K562 (cell line): ENCODE data around the gene HIPK2. TPM values are rescaled to one million over a fixed set of nuclear protein-coding genes. Genes with fewer than 3 reads are reported as not detected.

Source experiments
- C11orf30 ChIP-seq: fragments of 450-650 bp; IDR thresholded peaks from 2 replicates; pipeline ENCODE4 v1.6.1; 2016; ENCODE audit warnings: low read depth, mild to moderate bottlenecking
- MGA ChIP-seq: fragments of 450-650 bp; IDR thresholded peaks from 2 replicates; pipeline ENCODE4 v1.6.1; 2016; ENCODE audit warnings: mild to moderate bottlenecking, moderate library complexity
- NR3C1 ChIP-seq: sonication (generic); formaldehyde crosslinking; IDR thresholded peaks from 2 replicates; pipeline ENCODE4 v1.8.1; 2022; ENCODE audit warnings: missing genetic modification reagents
- NRF1 ChIP-seq, 2 experiments: fragments of 450-650 bp; IDR thresholded peaks in 1 of 2; conservative IDR thresholded peaks in 1 of 2; 2 replicates each; pipeline ENCODE4 v1.6.1; 2014; ENCODE audit warnings: mild to moderate bottlenecking in 2 of 2
- RBM15 ChIP-seq: fragments of 200-400 bp; formaldehyde crosslinking; IDR thresholded peaks from 2 replicates; pipeline ENCODE4 v1.6.1; 2018; ENCODE audit warnings: mild to moderate bottlenecking, low read length, moderate library complexity; ENCODE audit not compliant: insufficient read depth
- TCF7L2 ChIP-seq: fragments of 150-350 bp; IDR thresholded peaks from 2 replicates; pipeline ENCODE4 v1.6.1; 2016; ENCODE audit warnings: low read depth, mild to moderate bottlenecking, low read length, moderate library complexity
- YBX1 ChIP-seq: fragments of 450-650 bp; IDR thresholded peaks from 2 replicates; pipeline ENCODE4 v1.7.1; 2016; ENCODE audit warnings: mild to moderate bottlenecking
- ZBTB17 ChIP-seq: fragments of 450-650 bp; formaldehyde crosslinking; IDR thresholded peaks from 2 replicates; pipeline ENCODE4 v1.4.0; 2020; ENCODE audit warnings: mild to moderate bottlenecking
- ZBTB8A ChIP-seq: fragments of 450-650 bp; IDR thresholded peaks from 2 replicates; pipeline ENCODE4 v1.6.1; 2018; ENCODE audit warnings: mild to moderate bottlenecking, moderate library complexity; ENCODE audit not compliant: partially characterized antibody
- ZNF143 ChIP-seq: sonication (generic); formaldehyde crosslinking; IDR thresholded peaks from 2 replicates; pipeline ENCODE4 v1.9.0; 2022; ENCODE audit warnings: mild to moderate bottlenecking, missing genetic modification reagents
- polyA plus RNA-seq, 8 experiments: library from polyadenylated mRNA; depleted of rRNA in 4 of 8; stranded (reverse) in 5 of 8; unstranded in 3 of 8; fragments of >200 nt; fragmentation: Nextera tagmentation in 2 of 8; fragmentation: Illumina TruSeq in 1 of 8; extraction: Ambion mirVana in 2 of 8; extraction: Trizol in 1 of 8; gene quantifications; 2 replicates each; pipeline versions ENCODE4 v1.2.1 to v1.2.3, GENCODE V29; 2011 to 2014; ENCODE audit warnings: inconsistent platforms in 1 of 8, missing spikeins in 1 of 8
- total RNA-seq, 7 experiments: library from RNA; depleted of rRNA in 6 of 7; stranded (reverse); fragments of >200 nt in 6 of 7; fragmentation: Illumina TruSeq in 2 of 7; extraction: Trizol in 2 of 7; gene quantifications; 2 replicates each; pipeline versions ENCODE4 v1.2.1 to v1.2.3, GENCODE V29; 2011 to 2021; ENCODE audit warnings: low replicate concordance in 1 of 7
- TF ChIP-seq, protein P1 (sequence below): fragments of 200-800 bp; sonication (Bioruptor generic); IDR thresholded peaks from 2 replicates; pipeline ENCODE4 v1.6.1; 2016; ENCODE audit warnings: missing genetic modification characterization, missing compliant biosample characterization

Gene HIPK2
- total and polyA plus RNA-seq, 9 of the 15 experiments (the other 6 are each of a cell fraction or from before 2014, with no cell fraction given), result 0.69 to 19.8 (median 5.1) TPM

- peak; percentile 71 for TF ChIP-seq MGA
- no peak for TF ChIP-seq NR3C1 (CRISPR knock-in tag)
- no peak for TF ChIP-seq ZNF143 (CRISPR knock-in tag)
- TF ChIP-seq RBM15, result no peak
- peak; percentile 66; the same call in 1 of the 2 replicates for TF ChIP-seq C11orf30
- 0 out of 2 replicates have a peak, but pooled peaks have one; percentile 27 for TF ChIP-seq ZBTB17 (CRISPR knock-in tag)
- TF ChIP-seq, protein P1, sequence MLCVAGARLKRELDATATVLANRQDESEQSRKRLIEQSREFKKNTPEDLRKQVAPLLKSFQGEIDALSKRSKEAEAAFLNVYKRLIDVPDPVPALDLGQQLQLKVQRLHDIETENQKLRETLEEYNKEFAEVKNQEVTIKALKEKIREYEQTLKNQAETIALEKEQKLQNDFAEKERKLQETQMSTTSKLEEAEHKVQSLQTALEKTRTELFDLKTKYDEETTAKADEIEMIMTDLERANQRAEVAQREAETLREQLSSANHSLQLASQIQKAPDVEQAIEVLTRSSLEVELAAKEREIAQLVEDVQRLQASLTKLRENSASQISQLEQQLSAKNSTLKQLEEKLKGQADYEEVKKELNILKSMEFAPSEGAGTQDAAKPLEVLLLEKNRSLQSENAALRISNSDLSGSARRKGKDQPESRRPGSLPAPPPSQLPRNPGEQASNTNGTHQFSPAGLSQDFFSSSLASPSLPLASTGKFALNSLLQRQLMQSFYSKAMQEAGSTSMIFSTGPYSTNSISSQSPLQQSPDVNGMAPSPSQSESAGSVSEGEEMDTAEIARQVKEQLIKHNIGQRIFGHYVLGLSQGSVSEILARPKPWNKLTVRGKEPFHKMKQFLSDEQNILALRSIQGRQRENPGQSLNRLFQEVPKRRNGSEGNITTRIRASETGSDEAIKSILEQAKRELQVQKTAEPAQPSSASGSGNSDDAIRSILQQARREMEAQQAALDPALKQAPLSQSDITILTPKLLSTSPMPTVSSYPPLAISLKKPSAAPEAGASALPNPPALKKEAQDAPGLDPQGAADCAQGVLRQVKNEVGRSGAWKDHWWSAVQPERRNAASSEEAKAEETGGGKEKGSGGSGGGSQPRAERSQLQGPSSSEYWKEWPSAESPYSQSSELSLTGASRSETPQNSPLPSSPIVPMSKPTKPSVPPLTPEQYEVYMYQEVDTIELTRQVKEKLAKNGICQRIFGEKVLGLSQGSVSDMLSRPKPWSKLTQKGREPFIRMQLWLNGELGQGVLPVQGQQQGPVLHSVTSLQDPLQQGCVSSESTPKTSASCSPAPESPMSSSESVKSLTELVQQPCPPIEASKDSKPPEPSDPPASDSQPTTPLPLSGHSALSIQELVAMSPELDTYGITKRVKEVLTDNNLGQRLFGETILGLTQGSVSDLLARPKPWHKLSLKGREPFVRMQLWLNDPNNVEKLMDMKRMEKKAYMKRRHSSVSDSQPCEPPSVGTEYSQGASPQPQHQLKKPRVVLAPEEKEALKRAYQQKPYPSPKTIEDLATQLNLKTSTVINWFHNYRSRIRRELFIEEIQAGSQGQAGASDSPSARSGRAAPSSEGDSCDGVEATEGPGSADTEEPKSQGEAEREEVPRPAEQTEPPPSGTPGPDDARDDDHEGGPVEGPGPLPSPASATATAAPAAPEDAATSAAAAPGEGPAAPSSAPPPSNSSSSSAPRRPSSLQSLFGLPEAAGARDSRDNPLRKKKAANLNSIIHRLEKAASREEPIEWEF (CRISPR knock-in tag), result no peak
- no peak for TF ChIP-seq ZBTB8A
- TF ChIP-seq TCF7L2, result no peak
- peak in 1 of 2 experiments; percentile 19; a peak in 1 of 4 replicates for TF ChIP-seq NRF1 (conservative IDR thresholded peaks at IDR 0.05 in 1 of 2, IDR thresholded peaks at IDR 0.05 in 1 of 2)
- TF ChIP-seq YBX1, result no peak
Measured at GRCh38 chr7:139687980-139688632, 89.7 kb downstream of the HIPK2 start (continued).
